GM18508 (cell line): ENCODE data around the gene PYURF.

Experiments used
- ATAC-seq: cut with Tn5 transposase; IDR thresholded peaks from one replicate; pipeline ENCODE4 v1.9.1; 2021; ENCODE audit warnings: moderate number of reproducible peaks; ENCODE audit not compliant: insufficient read depth, unreplicated experiment

Gene PYURF

DNA sequence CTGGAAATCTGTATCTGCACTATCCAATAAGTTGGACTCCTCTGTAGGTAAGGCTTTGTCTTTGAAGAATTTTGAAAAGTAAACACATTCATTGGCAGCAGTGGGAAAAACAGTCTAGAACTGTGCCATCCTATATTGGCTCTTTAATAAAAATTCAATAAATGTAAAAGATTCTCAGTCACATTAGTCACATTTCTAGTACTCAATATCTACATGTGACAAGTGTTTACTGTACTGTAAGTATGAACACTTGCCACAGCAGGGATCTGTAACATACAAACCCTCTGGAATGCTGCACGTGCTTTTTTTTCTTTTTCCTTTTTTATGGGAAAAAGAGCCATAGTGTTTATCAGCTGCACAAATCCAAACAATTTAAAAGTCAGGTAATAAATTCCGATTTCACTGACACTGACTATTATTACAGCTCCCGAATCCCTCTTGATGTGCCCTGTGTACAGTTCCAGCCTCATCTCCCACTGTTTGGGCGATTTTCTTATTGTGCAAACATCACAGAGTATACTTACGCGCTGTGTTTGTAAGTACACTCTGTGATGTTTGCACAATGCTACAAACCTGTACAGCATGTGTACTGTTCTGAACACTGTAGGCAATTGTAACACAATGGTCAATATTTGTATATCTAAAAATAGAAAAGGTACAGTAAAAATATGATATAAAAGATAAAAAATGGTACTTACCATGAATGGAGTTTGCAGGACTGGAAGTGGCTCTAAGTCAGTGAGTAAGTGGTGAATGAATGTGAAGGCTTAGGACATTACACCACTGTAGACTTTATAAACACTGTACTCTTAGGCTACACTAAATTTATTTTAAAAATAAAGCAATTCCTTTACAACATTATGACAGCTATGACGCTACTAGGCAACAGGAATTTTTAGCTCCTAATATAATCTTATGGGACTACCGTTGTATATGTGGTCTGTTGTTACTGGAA is 8.7 kb downstream of the PYURF start:
- ATAC-seq, result no peak

DNA sequence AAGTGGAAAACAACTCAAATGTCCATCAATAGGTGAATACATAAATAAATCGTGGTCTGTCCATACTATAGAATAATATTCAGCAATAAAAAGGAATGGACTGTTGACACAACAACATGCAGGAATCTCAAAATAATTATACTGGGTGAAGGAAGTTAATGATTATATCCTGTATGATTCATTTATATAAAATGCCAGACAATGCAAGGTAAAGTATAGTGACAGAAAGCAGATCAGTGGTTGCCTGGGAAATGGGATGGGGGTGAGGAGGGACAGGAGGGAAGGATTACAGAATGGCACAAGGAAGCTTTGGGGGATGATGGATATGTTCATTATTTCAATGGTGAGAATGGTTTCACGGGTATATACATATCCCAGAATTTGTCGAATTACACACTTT is 12.3 kb downstream of the PYURF start:
- no peak for ATAC-seq

DNA sequence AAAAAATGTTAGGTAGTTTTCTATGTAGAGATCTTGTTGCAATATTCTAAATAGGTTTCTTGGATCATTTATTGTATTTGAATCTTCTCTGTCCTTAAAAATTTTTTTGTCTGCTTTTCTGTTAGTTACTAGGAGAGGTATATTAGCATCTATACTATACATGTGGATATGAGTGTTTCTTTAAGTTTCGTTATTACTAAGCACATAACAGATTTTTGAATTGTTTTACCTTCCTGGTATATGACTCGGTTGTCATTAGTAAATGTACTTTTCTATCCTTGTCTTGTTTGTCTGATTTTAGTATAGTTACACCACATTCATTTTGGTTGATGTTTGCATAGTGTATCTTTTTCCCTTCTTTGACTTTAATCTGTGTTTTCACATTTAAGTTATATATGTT is 20.2 kb downstream of the PYURF start:
- ATAC-seq, result no peak

DNA sequence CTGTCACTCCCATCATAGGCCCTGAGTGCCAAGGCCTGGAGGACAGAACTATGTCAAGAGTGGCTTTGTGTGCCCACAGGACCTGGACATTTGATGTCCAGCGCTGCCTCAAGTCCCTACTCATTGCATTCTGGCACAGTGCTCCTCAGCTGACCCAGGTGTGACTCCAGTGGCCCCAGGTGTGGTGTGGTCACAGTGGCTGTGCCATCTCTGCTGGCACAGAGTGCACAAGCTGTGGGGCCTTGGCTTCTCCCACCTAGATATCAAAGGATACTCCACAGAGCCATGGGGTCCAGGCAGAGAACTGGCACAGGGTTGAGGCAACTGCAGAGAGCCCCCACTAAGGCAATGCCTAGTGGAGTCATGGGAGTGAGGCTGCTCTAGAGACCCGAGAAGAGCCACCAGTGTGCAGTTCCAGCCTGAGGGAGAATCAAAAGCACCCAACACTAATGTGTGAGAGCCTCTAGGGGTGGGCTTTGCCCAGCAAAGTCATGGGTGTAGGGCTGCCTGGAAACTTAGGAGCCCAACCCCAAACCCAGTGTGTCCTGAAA is 25.6 kb downstream of the PYURF start:
- ATAC-seq, result no peak

DNA sequence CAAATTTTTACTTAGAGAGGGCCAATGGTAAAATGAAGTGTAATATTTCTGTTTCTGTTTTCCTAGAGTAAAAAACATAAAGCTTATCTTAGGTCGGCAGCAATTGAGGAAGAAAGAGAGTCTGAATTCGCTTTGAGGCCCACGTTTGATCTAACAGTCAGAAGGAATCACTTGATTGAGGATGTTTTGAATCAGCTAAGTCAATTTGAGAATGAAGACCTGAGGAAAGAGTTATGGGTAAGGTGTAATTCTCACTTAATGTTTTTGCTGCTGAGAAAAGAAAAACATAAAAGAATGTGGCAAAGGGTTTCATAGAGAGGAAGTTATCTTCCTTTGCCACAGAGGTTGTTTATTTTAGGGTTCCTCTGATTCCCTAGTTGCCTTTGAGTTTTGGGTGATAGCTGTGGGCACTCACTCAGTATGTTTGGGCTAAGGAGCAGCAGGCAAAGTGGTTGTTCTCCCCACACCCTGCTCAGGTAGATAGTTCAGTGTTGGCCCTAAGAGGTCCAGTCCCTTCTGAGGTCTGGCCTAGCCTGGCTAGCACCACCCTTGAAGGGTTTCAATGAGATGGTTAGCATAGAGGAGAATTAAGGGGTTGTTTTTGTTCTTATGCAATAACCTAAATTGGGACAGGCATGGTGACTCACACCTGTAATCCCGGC is 34.3 kb downstream of the PYURF start:
- ATAC-seq, result no peak

DNA sequence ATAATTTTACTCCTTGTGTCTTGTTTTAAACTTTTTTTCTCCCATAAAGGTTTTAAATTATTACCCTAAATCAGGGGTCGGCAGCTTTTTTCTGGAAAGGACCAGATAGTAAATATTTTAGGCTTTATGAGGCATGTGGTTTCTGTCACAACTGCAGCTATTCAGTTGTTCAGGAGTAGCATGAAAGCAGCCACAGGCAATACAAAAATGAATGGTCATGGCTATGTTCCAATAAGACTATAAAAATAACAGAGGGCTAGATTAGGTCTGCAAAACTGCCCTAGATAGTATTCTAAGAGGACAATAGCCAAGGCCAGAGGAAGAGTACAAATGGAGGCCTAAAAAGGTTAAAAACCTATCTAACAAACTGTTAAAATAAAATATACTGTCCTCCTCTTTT is 42.0 kb downstream of the PYURF start:
- no peak for ATAC-seq

DNA sequence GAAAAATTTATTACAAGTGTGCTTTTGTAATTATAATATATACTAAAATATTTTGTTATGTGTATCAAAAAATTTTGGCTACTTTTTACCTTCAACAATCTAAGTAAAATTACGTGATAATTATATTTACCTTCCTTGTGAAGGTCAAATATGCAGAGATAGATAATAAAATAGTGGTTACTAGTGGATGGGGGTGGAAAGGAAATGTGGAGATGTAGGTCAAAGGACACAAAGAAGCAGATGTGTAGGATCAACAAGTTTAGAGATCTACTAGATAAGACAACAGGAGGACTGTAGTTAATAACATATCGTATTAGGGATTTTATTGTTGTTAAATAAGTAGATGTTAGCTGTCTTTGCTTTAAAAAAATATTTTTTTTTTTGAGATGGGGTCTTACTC is 45.3 kb downstream of the PYURF start:
- no peak for ATAC-seq

DNA sequence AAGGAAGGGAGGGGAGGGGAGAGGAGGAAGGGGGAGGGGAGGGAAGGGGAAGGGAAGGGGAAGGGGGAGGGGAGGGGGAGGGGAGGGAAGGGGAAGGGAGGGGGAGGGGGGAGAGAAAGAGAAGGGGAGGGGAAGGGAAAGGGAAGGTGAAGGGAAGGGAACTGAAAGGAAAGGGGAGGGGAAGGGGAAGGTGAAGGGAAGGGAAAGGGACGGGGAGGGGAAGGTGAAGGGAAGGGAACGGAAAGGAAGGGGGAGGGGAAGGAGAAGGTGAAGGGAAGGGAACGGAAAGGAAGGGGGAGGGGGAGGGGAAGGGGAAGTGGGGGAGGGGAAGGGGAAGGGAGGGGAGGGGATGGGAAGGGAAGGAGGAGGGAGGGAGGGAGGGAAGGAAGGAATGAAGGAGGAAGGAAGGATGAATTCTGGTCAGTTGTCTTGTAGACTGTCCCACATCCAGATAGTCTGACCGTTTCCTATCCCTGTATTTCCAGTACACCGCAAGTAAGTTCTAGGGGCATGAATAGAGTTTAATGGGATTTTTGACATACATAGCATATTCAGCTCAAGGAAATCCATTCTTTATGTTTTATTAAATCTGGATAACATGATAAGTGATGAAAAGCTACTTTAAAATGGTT is 46.2 kb downstream of the PYURF start:
- ATAC-seq, result no peak
